Aorta (tissue), 5 donors: ENCODE measurements around the gene RGS10. TPM values are rescaled to one million over a fixed set of nuclear protein-coding genes. Genes with fewer than 3 reads are reported as not detected.

Experiments used
- ATAC-seq: fragments of 200-7000 bp; cut with Tn5 transposase; one replicate; pipeline ENCODE4 v1.9.1; 2022; ENCODE audit warnings: moderate library complexity; ENCODE audit not compliant: low FRiP score
- DNase-seq, 2 donors: peaks; one replicate each; pipeline ENCODE4 v3.0.0-alpha.2; 2020
- H3K27ac ChIP-seq, 2 donors: one replicate each; pipeline ENCODE4 v1.5.1; 2013; ENCODE audit warnings: low read length in 2 of 2, mild to moderate bottlenecking in 2 of 2, moderate library complexity in 2 of 2, control low read depth in 1 of 2, inconsistent platforms in 1 of 2, low read depth in 1 of 2
- H3K27me3 ChIP-seq, 2 donors: one replicate each; pipeline ENCODE4 v1.6.1; 2013; ENCODE audit warnings: control low read depth in 1 of 2, low read length in 1 of 2, mild to moderate bottlenecking in 1 of 2, moderate library complexity in 1 of 2; ENCODE audit not compliant: insufficient read depth in 2 of 2, control insufficient read depth in 1 of 2
- H3K36me3 ChIP-seq, 2 donors: one replicate each; pipeline ENCODE4 v1.6.1; 2013; ENCODE audit warnings: control low read depth in 1 of 2, low read length in 1 of 2, mild to moderate bottlenecking in 1 of 2; ENCODE audit not compliant: insufficient read depth in 2 of 2, control insufficient read depth in 1 of 2
- H3K4me1 ChIP-seq, 2 donors: one replicate each; pipeline ENCODE4 v1.6.1; 2013; ENCODE audit warnings: low read length in 2 of 2, control low read depth in 1 of 2, mild to moderate bottlenecking in 1 of 2, moderate library complexity in 1 of 2; ENCODE audit not compliant: insufficient read depth in 2 of 2, control insufficient read depth in 1 of 2
- H3K4me3 ChIP-seq, 2 donors: one replicate each; pipeline ENCODE4 v1.5.1; 2013; ENCODE audit warnings: low read length in 2 of 2, control low read depth in 1 of 2, mild to moderate bottlenecking in 1 of 2
- H3K9me3 ChIP-seq: one replicate; pipeline ENCODE4 v1.6.1; 2013; ENCODE audit warnings: mild to moderate bottlenecking, low read length; ENCODE audit not compliant: control insufficient read depth
- WGBS, 2 donors: extraction: QIAGEN DNeasy Blood & Tissue Kit; methylation state at CpG; one replicate each; pipeline ENCODE4 v1.1.7; 2013; 5-methylcytosine and 5-hydroxymethylcytosine counted together
- intact Hi-C, 2 donors: fragments of 100-400 bp; cut with DNase I; formaldehyde crosslinking; loops; one replicate each; pipeline versions ENCODE4 v1.14.2 to v1.15.0; 2022
- polyA plus RNA-seq, 2 donors: library from polyadenylated mRNA; stranded (reverse); fragments of 200-250 nt; gene quantifications; one replicate each; pipeline ENCODE4 v1.2.3, GENCODE V29; 2013
- total RNA-seq, 2 donors: library from RNA; stranded (reverse); fragmentation: NEBNext Ultra II Directional; extraction: Animal tissue kit (Norgen Biotek cat#: 25700); gene quantifications; one replicate each; pipeline ENCODE4 v1.2.1, GENCODE V29; 2021
- donor health status: healthy with polysubstance abuse.
- donor health status: Bipolar disorder and iron deficiency.
- donor health status: DM: no; HTN: no; CAD: no.
- donor health status: DM: no; HTN: no; CAD: no.
- donor health status: DM: yes; HTN: yes; CAD: no.

The RGS10 gene
- total and polyA plus RNA-seq, 4 donors = 14.4 to 76.1 (median 39.5) TPM

DNA sequence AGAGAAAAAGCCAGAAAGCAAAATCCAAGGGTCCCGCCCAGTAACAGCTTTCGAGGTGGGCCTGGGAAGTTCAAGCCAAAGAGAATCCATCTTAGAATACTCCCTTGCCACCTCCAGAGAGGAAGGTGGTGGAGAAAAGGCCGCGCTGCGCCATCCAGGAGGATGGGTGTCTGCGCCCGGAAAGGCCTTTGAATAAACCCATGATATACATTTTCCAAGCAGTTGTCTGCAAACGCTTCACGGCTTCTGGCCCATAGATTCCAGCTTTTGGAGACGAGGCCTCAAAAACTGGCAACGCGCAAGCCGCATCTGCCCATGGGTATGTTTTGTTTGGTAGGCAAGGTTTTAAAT is 17.8 kb downstream of the RGS10 start:
- intact Hi-C loops = no loop called here
- 92 to 95% methylated on average over 13 of the region's 13 CpGs for WGBS, 2 donors
- DNase-seq (peak in 1 of 2 donors; percentile 51), ATAC-seq (no peak)
- Histone ChIP-seq H3K4me1 (no peaks in the 10 kb centered on the region), H3K27ac (no peak overlapping the region), H3K9me3 (no peaks in the 10 kb centered on the region), H3K36me3 (no peaks in the 10 kb centered on the region), H3K4me3 (no peak overlapping the region), H3K27me3 (no peaks in the 10 kb centered on the region)

DNA sequence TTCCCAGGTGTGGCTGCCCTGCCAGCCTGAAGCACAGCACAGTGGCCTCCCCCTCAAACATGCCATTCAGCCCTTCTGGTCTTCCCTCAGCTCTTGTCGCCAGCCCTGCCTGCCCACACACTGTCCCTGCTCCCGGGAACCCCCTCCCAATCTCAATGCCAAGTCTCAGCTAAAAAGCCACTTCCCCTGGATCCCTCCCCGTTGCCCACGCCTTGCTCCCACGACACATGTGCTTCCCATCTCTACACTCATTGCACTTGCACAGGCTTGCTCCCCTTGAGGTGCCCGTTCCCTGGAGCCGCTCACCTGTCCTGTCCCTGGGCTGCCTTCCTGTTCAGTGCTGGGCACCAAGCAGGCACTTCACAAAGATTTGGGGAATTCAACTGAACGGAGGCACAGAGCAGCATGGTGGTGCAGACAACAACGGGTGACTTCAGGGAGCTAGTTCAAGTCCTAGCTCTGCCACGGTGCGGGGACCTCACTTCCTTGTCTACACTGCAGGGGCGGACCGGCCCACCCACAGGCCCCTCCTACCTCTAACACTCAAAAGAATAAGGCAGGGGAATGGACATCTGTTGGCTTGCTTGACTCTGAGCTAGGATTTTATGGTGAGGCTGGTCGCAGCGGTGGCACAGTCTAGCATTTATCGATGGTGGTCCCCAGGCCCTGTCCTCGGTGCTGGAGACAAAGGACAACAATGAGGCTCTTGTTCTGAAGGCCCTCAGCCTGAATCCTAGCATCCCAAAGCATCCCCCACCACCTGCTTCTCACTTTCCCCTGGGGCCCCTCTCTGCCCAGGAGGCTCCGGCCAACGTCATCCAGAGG is 18.4 kb downstream of the RGS10 start:
- no peak overlapping the region for H3K27ac ChIP-seq
- no peak overlapping the region for H3K4me3 ChIP-seq
- no peaks in the 10 kb centered on the region for H3K9me3 ChIP-seq
- no peaks in the 10 kb centered on the region for H3K4me1 ChIP-seq
- no peaks in the 10 kb centered on the region for H3K36me3 ChIP-seq
- no peaks in the 10 kb centered on the region for H3K27me3 ChIP-seq
- intact Hi-C loops = no loop called here
- ATAC-seq (no peak), DNase-seq (peak in 1 of 2 donors; percentile 57)
- 92 to 94% methylated on average over 19 of the region's 19 CpGs for WGBS, 2 donors

DNA sequence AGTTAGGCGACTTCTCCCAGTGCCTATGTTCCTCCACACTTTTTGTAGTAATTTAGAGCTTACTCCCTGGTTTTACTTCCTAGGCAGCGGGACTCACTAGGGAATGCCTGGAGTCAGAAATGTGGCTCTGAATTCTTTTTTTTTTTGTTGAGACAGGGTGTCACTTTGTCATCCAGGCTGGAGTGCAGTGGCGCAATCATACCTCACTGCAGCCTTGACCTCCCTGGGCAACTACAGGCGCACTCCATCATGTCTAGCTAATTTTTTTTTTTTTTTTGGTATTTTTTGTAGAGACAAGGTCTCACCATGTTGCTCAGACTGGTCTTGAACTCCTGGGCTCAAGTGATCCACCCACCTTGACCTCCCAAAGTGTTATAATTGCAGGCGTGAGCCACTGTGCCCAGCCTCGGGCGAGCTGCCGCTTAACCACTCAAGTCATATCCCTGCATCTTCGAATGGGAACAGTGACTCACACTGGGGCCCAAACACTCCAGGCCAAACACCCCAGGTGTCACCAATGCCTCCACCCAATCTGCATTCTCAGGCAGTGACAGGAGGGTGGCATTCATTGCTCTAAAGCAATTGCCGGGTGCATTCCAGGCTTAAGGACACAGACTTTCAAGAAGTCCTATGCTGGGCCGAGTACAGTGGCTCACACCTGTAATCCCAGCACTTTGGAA is 19.6 kb downstream of the RGS10 start:
- WGBS, 2 donors = 93 to 96% methylated on average over 11 of the region's 11 CpGs
- intact Hi-C loops = no loop called here

DNA sequence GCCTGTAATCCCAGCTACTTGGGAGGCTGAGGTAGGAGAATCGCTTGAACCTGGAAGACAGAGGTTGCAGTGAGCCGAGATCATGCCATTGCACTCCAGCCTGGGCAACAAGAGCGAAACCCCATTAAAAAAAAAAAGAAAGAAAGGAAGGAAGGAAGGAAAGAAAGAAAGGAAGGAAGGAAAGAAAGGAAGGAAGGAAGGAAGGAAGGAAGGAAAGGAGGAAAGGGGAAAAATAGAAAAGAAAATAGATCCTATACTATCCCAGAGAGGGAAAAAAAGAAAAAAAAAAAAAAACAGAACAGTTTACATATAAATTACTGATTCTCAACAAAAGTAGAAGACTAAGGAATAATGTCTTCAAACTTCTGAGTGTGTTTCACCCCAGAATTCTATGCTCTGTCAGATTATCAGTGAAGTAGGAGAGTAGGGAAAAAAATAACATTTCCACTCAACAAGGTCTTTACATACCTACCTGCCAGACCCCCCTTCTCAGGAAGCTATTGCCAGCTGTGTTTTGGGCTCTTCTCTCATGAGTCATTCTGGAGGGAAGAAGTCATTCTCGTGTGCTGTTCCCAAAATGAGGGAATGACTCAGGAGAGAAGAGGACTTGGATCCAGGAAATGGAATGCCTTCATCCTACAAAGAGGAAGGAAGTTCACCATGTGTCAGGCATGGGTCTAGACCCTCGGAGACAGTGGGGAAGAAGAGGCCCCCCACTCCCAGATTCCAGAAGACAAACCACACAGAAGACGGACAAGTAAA is 20.9 kb downstream of the RGS10 start:
- Histone ChIP-seq H3K4me1 (no peaks in the 10 kb centered on the region), H3K27ac (no peak overlapping the region), H3K36me3 (no peaks in the 10 kb centered on the region), H3K9me3 (no peaks in the 10 kb centered on the region), H3K4me3 (no peak overlapping the region), H3K27me3 (no peaks in the 10 kb centered on the region)
- WGBS, 2 donors = 77% methylated on average over 6 of the region's 6 CpGs
- intact Hi-C loops = no loop called here
- ATAC-seq = no peak
- DNase-seq = peak in 1 of 2 donors; percentile 5

More for the DNA sequence above, 19.6 kb downstream of the RGS10 start:
- H3K27ac ChIP-seq = no peak overlapping the region
- DNase-seq (peak in 1 of 2 donors; percentile 37), ATAC-seq (no peak)
- H3K27me3 ChIP-seq = no peaks in the 10 kb centered on the region
- no peak overlapping the region for H3K4me3 ChIP-seq
- no peaks in the 10 kb centered on the region for H3K9me3 ChIP-seq
- no peaks in the 10 kb centered on the region for H3K36me3 ChIP-seq
- no peaks in the 10 kb centered on the region for H3K4me1 ChIP-seq

DNA sequence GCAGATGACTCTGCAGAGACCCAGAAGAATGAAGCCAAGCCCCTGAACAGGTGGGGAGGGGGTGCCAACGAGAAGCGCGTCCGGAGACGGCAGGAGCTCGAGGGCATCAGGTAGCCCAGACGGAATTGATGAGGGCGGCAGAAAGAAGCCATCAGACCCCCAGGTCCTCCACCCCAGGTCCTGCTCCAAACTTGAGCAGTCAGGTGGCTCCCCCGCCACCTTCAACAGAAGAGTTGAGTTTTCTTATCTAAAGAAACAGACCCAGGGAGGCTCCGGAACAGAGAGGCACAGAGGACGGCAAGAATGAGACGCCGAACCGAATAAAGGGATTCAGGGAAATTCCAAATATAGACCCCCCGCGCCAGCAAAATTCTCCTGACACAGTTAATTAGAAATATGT is 22.2 kb downstream of the RGS10 start:
- Histone ChIP-seq H3K36me3 (no peaks in the 10 kb centered on the region), H3K27ac (no peak overlapping the region), H3K4me1 (no peaks in the 10 kb centered on the region), H3K9me3 (no peaks in the 10 kb centered on the region), H3K4me3 (no peak overlapping the region), H3K27me3 (no peaks in the 10 kb centered on the region)
- no peak for DNase-seq
- ATAC-seq = no peak
- WGBS, 2 donors = 95 to 96% methylated on average over 16 of the region's 16 CpGs
- intact Hi-C loops = no loop called here

DNA sequence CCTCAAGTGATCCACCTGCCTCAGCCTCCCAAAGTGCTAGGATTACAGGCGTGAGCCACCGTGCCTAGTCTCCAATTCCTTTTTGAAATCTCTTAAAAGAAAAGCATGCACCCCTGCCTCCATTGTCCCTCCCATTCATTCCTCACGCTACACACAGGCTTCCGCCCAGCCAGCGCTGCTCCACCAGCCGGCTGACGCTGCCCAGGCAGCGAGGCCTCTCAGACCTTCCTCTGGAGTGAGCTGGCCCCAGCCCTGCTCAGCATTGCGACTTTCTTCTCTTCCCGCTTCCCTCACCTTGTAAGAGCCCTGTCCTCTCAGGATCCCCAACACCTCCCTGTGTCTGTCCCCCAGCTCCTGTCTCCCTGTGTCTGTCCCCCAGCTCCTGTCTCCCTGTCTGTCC is 23.6 kb downstream of the RGS10 start:
- Histone ChIP-seq H3K27me3 (no peaks in the 10 kb centered on the region), H3K4me1 (no peaks in the 10 kb centered on the region), H3K27ac (no peak overlapping the region), H3K9me3 (no peaks in the 10 kb centered on the region), H3K36me3 (no peaks in the 10 kb centered on the region), H3K4me3 (no peak overlapping the region)
- 89 to 91% methylated on average over 10 of the region's 10 CpGs for WGBS, 2 donors
- intact Hi-C loops = no loop called here
- no peak for ATAC-seq
- DNase-seq = no peak

DNA sequence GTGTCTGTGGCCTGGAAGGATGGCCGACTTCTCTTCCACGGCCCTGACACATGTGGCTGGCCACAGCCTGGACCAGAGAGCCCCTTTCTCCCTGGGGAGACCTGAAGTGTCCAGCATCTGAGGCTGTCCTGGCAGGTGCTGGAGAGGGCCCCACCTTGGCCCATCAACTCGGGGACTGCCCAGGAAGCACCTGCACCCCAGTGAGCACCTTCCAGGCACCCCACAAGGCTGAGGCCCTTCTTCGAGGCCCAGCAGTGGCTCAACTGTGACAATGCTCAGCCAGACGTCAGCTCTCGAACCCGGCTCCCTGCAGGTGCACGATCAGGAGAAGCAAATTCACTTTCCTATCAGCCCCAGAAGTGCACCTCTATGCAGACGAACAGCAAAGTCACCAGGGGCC is 24.3 kb downstream of the RGS10 start:
- no peaks in the 10 kb centered on the region for H3K27me3 ChIP-seq
- H3K27ac ChIP-seq = no peak overlapping the region

DNA sequence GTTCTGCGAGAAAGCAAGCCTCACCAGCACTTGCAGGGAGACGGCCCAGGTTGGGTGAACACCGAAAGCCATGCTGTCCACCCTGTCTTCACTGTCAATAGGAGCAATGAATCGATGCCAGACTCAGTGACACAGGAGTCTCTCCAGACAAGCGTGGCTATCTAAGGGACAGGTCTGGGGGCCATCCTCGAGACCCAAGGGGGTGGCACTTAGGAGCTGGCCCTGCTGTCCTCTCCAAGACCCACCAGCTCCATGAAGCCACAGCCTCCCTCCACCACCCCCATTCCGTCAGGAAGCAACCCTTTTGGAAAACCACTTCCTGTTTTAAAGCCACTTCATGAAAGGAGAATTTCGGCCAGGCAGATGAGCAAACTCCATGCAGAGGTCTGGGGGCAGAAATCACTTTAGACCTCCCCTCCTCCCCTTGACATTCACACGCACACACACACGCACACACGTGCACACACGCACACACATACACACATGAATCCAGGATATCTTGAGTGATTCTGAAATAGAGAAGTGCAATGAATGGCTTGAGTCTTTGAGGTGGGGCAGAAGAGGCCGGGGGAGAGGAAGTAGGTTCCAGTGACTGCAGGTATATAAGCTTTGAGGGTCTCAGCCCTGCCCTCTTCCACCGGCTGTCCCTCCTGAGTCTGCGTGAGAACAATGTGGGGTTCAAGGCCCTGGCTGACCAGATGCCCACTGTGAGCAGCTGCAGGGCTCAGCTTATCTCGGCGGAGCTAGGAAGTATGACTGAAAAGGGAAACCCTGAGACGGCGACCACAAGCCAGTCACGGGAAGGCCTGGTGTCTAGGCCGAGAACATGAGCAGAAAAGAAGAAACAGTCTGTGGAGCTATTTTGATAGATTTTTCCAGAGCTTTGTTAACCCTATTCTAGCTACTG is 25.0 kb downstream of the RGS10 start:
- H3K36me3 ChIP-seq = no peaks in the 10 kb centered on the region
- WGBS, 2 donors = 88 to 91% methylated on average over 21 of the region's 21 CpGs
- H3K9me3 ChIP-seq = no peaks in the 10 kb centered on the region
- no peak overlapping the region for H3K4me3 ChIP-seq
- no peaks in the 10 kb centered on the region for H3K27me3 ChIP-seq
- H3K4me1 ChIP-seq = no peaks in the 10 kb centered on the region
- intact Hi-C loops = no loop called here
- no peak overlapping the region for H3K27ac ChIP-seq
- no peak for ATAC-seq
- peak in 1 of 2 donors; percentile 82 for DNase-seq

More for the DNA sequence above, 24.3 kb downstream of the RGS10 start:
- no peak for DNase-seq
- 89 to 90% methylated on average over 9 of the region's 9 CpGs for WGBS, 2 donors
- H3K4me1 ChIP-seq = no peaks in the 10 kb centered on the region
- H3K9me3 ChIP-seq = no peaks in the 10 kb centered on the region
- no peak overlapping the region for H3K4me3 ChIP-seq
- intact Hi-C loops = no loop called here
- no peak for ATAC-seq
- H3K36me3 ChIP-seq = no peaks in the 10 kb centered on the region
